Nephron (organoid): ENCODE data around the gene ISCA2.

Experiments
- H3K27ac Mint-ChIP-seq, 3 experiments: 2 replicates each; pipeline ENCODE4 v1.8.0; 2020; ENCODE audit warnings: mixed read lengths in 3 of 3, mild to moderate bottlenecking in 2 of 3, moderate library complexity in 1 of 3
- H3K27me3 Mint-ChIP-seq: 2 replicates; pipeline ENCODE4 v1.8.0; 2021; ENCODE audit warnings: low read depth, mild to moderate bottlenecking, moderate library complexity, mixed read lengths
- H3K36me3 Mint-ChIP-seq: 2 replicates; pipeline ENCODE4 v1.8.0; 2020; ENCODE audit warnings: low read depth, mixed read lengths
- H3K4me1 Mint-ChIP-seq: 2 replicates; pipeline ENCODE4 v1.8.0; 2020; ENCODE audit warnings: mixed read lengths
- H3K4me3 Mint-ChIP-seq, 3 experiments: 2 replicates each; pipeline ENCODE4 v1.8.0; 2020; ENCODE audit warnings: mild to moderate bottlenecking in 3 of 3, mixed read lengths in 3 of 3, moderate library complexity in 2 of 3
- H3K9me3 Mint-ChIP-seq: 2 replicates; pipeline ENCODE4 v1.8.0; 2020; ENCODE audit warnings: mixed read lengths
- TF ChIP-seq, protein P1 (sequence below), 3 experiments: fragments of 200-600 bp; sonication (generic); IDR thresholded peaks; one replicate each; pipeline ENCODE4 v1.5.0; 2021; ENCODE audit warnings: antibody characterized with exemption in 3 of 3; ENCODE audit not compliant: unreplicated experiment in 3 of 3

The ISCA2 gene

DNA sequence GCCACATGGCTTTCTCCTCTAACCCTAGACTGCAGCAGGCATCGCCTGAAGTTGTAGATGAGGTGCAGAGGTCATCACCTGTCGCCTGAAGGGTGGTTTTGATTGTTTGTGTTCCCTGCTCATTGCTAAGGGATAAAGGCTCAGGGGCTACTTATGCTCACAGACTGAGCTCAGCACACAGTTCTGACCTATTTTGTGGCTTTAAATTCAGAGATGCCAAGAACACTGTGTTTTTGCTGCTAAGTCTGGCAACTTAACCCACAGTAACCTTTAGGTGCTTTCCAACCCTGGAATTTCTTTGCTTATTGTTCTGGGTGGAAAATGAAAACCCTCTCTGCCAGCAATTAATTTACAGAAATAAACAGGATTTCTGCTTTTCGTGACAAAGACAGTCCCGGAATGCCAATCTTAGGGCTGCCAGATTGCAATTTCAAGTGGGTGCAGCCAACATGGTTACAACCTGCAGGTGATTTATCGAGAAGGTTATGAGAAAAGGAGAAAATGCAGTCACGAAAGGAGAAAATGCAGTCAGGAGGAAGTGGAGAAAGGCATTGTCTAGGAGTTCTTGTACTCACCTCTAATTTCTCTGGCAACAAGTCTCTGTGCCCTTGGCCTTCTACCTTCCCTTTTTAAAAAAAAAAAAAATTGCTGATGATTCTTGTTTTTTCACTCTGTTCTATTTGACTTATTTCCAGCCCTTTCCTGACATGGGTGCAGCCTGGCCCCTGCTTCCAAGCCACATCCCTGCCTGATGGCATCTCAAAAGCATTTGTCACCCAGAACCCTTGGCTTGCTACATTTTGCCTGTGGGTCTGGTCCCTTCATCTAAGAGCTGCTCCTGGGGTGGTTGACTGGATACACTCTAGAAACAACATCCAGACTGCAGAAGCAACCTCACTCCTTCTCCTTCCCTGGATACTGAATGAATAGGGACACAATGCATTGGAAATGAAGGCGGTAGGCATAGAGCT lies 23.7 kb upstream of the ISCA2 start:
- no peaks in the 10 kb centered on the region for H3K9me3 Mint-ChIP-seq
- H3K27ac Mint-ChIP-seq = no peak overlapping the region
- peaks cover 13% of the 10 kb centered on the region for H3K36me3 Mint-ChIP-seq
- H3K4me3 Mint-ChIP-seq = no peak overlapping the region
- TF ChIP-seq, protein P1, sequence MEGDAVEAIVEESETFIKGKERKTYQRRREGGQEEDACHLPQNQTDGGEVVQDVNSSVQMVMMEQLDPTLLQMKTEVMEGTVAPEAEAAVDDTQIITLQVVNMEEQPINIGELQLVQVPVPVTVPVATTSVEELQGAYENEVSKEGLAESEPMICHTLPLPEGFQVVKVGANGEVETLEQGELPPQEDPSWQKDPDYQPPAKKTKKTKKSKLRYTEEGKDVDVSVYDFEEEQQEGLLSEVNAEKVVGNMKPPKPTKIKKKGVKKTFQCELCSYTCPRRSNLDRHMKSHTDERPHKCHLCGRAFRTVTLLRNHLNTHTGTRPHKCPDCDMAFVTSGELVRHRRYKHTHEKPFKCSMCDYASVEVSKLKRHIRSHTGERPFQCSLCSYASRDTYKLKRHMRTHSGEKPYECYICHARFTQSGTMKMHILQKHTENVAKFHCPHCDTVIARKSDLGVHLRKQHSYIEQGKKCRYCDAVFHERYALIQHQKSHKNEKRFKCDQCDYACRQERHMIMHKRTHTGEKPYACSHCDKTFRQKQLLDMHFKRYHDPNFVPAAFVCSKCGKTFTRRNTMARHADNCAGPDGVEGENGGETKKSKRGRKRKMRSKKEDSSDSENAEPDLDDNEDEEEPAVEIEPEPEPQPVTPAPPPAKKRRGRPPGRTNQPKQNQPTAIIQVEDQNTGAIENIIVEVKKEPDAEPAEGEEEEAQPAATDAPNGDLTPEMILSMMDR (IDR thresholded peaks at IDR 0.05; ENCODE audit: unreplicated experiment in 3 of 3) = no peak
- H3K4me1 Mint-ChIP-seq = peaks cover 6% of the 10 kb centered on the region
- peaks cover 4% of the 10 kb centered on the region for H3K27me3 Mint-ChIP-seq

DNA sequence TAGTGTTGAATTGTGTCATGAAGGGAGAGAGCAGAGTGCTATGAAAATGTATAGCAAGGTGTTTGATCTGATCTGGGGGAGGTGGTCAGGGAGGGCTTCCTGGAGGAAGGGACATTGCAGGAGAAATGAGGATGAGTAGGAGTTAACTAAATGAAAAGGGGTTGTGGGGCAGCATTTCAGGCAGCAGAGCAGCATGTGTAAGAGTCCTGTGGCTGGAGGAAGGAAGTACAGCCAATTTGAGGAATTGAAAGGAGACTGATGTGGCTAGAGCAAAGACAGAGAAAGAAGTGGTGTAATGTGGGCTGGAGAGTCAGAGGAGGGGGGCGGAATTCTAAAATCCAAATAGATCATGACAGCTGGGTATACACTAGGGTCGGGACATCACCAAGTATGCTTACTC lies 21.0 kb upstream of the ISCA2 start:
- Mint-ChIP-seq H3K4me3 (no peak overlapping the region), H3K27me3 (peaks cover 4% of the 10 kb centered on the region), H3K9me3 (no peaks in the 10 kb centered on the region), H3K4me1 (peaks cover 6% of the 10 kb centered on the region), H3K36me3 (peaks cover 26% of the 10 kb centered on the region), H3K27ac (no peak overlapping the region)
- TF ChIP-seq, protein P1 (IDR thresholded peaks at IDR 0.05; ENCODE audit: unreplicated experiment in 3 of 3) = no peak

DNA sequence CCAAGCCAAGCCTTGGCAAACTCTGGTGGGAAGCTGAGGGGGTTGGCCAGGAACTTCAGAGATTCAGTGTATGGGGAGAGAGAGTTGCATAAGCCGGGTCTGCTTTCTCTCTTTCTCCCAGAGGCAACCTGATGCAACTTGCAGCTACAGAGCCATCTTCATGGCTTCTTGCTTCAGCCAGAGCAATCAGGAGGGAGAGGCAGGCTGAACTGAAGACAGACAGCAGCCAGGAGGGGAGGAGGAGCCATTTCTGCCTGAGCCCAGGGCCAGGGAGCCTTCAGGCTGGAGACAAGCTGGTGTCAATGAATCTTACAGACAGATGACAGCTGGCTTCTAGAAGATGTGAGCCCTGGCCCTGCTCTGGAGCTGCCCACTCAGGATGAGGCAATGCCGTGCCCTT lies 19.2 kb upstream of the ISCA2 start:
- H3K4me3 Mint-ChIP-seq = no peak overlapping the region
- peaks cover 30% of the 10 kb centered on the region for H3K36me3 Mint-ChIP-seq
- peaks cover 4% of the 10 kb centered on the region for H3K27me3 Mint-ChIP-seq
- peaks cover 6% of the 10 kb centered on the region for H3K4me1 Mint-ChIP-seq
- H3K27ac Mint-ChIP-seq = no peak overlapping the region
- TF ChIP-seq, protein P1 (IDR thresholded peaks at IDR 0.05; ENCODE audit: unreplicated experiment in 3 of 3) = no peak
- H3K9me3 Mint-ChIP-seq = no peaks in the 10 kb centered on the region

DNA sequence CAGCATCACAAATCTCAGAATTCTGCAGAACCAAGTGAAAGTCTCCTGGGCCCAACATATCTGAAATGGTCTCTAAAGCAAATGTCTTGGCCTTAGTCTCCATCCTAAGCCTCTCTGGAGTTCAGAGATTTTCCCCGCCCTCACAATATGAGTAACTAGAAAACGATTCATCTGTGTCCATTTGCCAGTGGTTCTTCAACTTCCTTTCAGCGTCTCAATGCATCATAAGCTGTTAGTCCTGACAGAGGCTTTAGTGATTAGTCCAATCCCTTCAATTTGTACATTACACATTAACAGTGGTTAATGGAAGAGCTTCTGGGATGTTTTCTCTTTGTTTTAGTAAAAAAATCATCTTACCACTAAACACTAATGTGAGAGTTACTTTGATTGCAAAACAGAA lies 17.9 kb upstream of the ISCA2 start:
- Mint-ChIP-seq H3K4me3 (no peak overlapping the region), H3K9me3 (no peaks in the 10 kb centered on the region), H3K4me1 (peaks cover 6% of the 10 kb centered on the region), H3K27ac (no peak overlapping the region), H3K36me3 (peaks cover 36% of the 10 kb centered on the region), H3K27me3 (no peaks in the 10 kb centered on the region)
- TF ChIP-seq, protein P1 (IDR thresholded peaks at IDR 0.05; ENCODE audit: unreplicated experiment in 3 of 3) = no peak

DNA sequence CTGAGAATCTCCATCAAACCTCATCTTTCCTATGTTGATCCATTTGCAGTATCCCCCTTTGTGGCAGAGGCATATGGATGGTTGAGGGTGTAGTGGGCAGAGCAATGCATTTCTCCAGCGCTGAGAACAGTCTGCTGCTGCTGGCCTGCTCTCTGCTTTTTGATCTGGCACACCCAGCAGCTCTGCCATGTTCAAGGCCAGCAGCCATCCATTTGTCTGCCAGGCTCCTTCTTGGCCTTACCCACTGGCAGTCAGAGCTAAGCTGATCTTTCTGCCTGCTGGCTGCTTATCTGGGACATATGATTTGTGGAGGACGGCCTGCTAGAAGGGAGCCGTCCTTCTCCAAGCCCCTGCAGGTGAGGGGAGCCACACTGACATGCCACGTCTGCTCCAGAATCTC lies 17.5 kb upstream of the ISCA2 start:
- no peak overlapping the region for H3K27ac Mint-ChIP-seq
- H3K36me3 Mint-ChIP-seq = peaks cover 41% of the 10 kb centered on the region

More for the DNA sequence above, 17.5 kb upstream of the ISCA2 start:
- Mint-ChIP-seq H3K4me1 (peaks cover 6% of the 10 kb centered on the region), H3K9me3 (no peaks in the 10 kb centered on the region), H3K4me3 (no peak overlapping the region), H3K27me3 (no peaks in the 10 kb centered on the region)
- TF ChIP-seq, protein P1 (IDR thresholded peaks at IDR 0.05; ENCODE audit: unreplicated experiment in 3 of 3) = no peak
